ENCODE data around the gene FOXI2. TPM values are rescaled to one million over a fixed set of nuclear protein-coding genes. Genes with fewer than 3 reads are reported as not detected.

The FOXI2 gene
- total RNA-seq, 1 experiment from 2014 or later = not detected

GRCh38 chr10:127774766-127775559 is 38.0 kb downstream of the FOXI2 start (continued):
- TF ChIP-seq CTCF (IDR thresholded peaks at IDR 0.05 in 2 of 3, conservative IDR thresholded peaks at IDR 0.05 in 1 of 3; ENCODE audit: borderline replicate concordance in 1 of 3, insufficient read depth in 1 of 3, low read depth in 2 of 3, low read length in 2 of 3) = no peak
- TF ChIP-seq POLR2AphosphoS5 (IDR thresholded peaks at IDR 0.05; ENCODE audit: low read depth, low read length) = no peak
- no peak for TF ChIP-seq JUND (IDR thresholded peaks at IDR 0.05)
- no peak for TF ChIP-seq SP1 (IDR thresholded peaks at IDR 0.05; ENCODE audit: low read depth)
- no peak for TF ChIP-seq CEBPB (IDR thresholded peaks at IDR 0.05; ENCODE audit: low read depth)
- no peak for TF ChIP-seq FOSL1 (IDR thresholded peaks at IDR 0.05; ENCODE audit: low read depth)
- no peak for TF ChIP-seq CBX3 (IDR thresholded peaks at IDR 0.05; ENCODE audit: low read depth)
- TF ChIP-seq TCF7L2 (IDR thresholded peaks at IDR 0.05; ENCODE audit: borderline replicate concordance, extremely low read depth, insufficient read depth, insufficient read length) = no peak
- no peak for TF ChIP-seq RAD21 (IDR thresholded peaks at IDR 0.05; ENCODE audit: low read depth)
- no peak for TF ChIP-seq MAX (IDR thresholded peaks at IDR 0.05)
- no peak for TF ChIP-seq ELF1 (IDR thresholded peaks at IDR 0.05; ENCODE audit: borderline replicate concordance, low read depth)
- no peak for TF ChIP-seq ATF3 (IDR thresholded peaks at IDR 0.05)
- no peak for TF ChIP-seq EGR1 (IDR thresholded peaks at IDR 0.05; ENCODE audit: low read depth)

GRCh38 chr10:127776816-127777215 is 39.8 kb downstream of the FOXI2 start:
- RAD21 ChIA-PET (ENCODE audit: low non-redundant PET in 1 of 2, low total read pairs in 2 of 2, uncharacterized antibody in 2 of 2, unreplicated experiment in 2 of 2) = no interaction called here
- TF ChIP-seq FOSL1 (IDR thresholded peaks at IDR 0.05; ENCODE audit: low read depth) (no peak), CBX3 (IDR thresholded peaks at IDR 0.05; ENCODE audit: low read depth) (no peak), RAD21 (IDR thresholded peaks at IDR 0.05; ENCODE audit: low read depth) (no peak), ZFX (IDR thresholded peaks at IDR 0.05) (no peak), SRF (IDR thresholded peaks at IDR 0.05; ENCODE audit: low read depth) (no peak), EZH2 (IDR thresholded peaks at IDR 0.05) (no peak), EGR1 (IDR thresholded peaks at IDR 0.05; ENCODE audit: low read depth) (no peak), ELF1 (IDR thresholded peaks at IDR 0.05; ENCODE audit: borderline replicate concordance, low read depth) (no peak), YY1 (IDR thresholded peaks at IDR 0.05; ENCODE audit: extremely low read depth, insufficient replicate concordance, low read depth, low read length) (no peak), ZBTB33 (IDR thresholded peaks at IDR 0.05; ENCODE audit: extremely low read depth, insufficient replicate concordance, low read length) (no peak), SP1 (IDR thresholded peaks at IDR 0.05; ENCODE audit: low read depth) (no peak), CEBPB (IDR thresholded peaks at IDR 0.05; ENCODE audit: low read depth) (no peak), ATF3 (IDR thresholded peaks at IDR 0.05) (no peak), POLR2AphosphoS5 (IDR thresholded peaks at IDR 0.05; ENCODE audit: low read depth, low read length) (no peak), EZH2phosphoT487 (IDR thresholded peaks at IDR 0.05; ENCODE audit: borderline replicate concordance) (no peak), POLR2A (IDR thresholded peaks at IDR 0.05; ENCODE audit: borderline replicate concordance, extremely low read depth, insufficient read depth, insufficient read length) (no peak)

More at GRCh38 chr10:127776816-127777215, 39.8 kb downstream of the FOXI2 start:
- Histone ChIP-seq H3K4me3 (replicated peaks in 1 of 2; ENCODE audit: low read depth in 1 of 2, low read length in 2 of 2) (no peak overlapping the region), H3K9me3 (ENCODE audit: control insufficient read depth in 1 of 2, insufficient read depth in 1 of 2, low read depth in 1 of 2, low read length in 2 of 2) (no peaks in the 10 kb centered on the region), H3K4me2 (ENCODE audit: low read length) (no peak overlapping the region), H3K36me3 (ENCODE audit: control insufficient read depth in 1 of 2, insufficient read depth in 2 of 2, low read length in 2 of 2) (no peaks in the 10 kb centered on the region), H3K4me1 (ENCODE audit: control insufficient read depth in 1 of 2, insufficient read depth in 2 of 2, low read length in 2 of 2) (no peaks in the 10 kb centered on the region), H2AFZ (ENCODE audit: low read depth, low read length, poor library complexity, severe bottlenecking) (no peak overlapping the region), H4K20me1 (ENCODE audit: insufficient read depth) (no peaks in the 10 kb centered on the region), H3K79me2 (ENCODE audit: insufficient read depth, low read length) (no peaks in the 10 kb centered on the region), H3K27ac (ENCODE audit: low read depth, low read length) (no peak overlapping the region), H3K27me3 (ENCODE audit: insufficient read depth, low read length) (peaks cover 59% of the 10 kb centered on the region), H3K9ac (ENCODE audit: low read length) (no peak overlapping the region), H3K9me2 (ENCODE audit: insufficient read depth) (no peaks in the 10 kb centered on the region)
- BruUV-seq (replicated peaks) = no TSS peak
- CTCF ChIA-PET = no interaction called here
- POLR2A ChIA-PET = no interaction called here
- no peak for DNase-seq (ENCODE audit: low read depth, low spot score)
- ATAC-seq = no peak
- intact Hi-C loops (cut with micrococcal nuclease) = no loop called here
